GM18873 (cell line): Measurements from ENCODE around the gene MNS1.
"Not testable (repeated sequence)": the region's sequence is repeated elsewhere in the genome, so short reads cannot be mapped to it uniquely, and the experiment has no call there.

Source experiments
- ATAC-seq: cut with Tn5 transposase; IDR thresholded peaks from one replicate; pipeline ENCODE4 v1.9.1; 2021; ENCODE audit warnings: mild to moderate bottlenecking, moderate library complexity, moderate number of reproducible peaks; ENCODE audit not compliant: unreplicated experiment, low FRiP score

Gene MNS1

DNA sequence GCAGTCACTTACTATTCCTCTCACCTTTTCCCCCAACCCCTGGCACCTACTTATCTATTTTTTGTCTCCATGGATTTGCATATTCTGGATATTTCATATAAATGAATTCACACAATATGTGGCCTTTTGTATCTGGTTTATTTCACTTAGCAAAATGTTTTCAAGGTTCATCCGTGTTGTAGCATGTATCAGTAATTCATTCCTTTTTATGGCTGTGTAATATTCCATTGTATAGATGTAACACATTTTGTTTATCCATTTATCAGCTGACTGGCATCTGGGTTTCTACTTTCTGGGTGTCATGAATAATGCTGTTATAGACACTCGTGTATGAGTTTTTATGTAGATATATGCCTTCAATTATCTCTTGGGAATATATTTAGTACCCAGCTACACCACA lies 5.8 kb downstream of the MNS1 start:
- no peak for ATAC-seq

DNA sequence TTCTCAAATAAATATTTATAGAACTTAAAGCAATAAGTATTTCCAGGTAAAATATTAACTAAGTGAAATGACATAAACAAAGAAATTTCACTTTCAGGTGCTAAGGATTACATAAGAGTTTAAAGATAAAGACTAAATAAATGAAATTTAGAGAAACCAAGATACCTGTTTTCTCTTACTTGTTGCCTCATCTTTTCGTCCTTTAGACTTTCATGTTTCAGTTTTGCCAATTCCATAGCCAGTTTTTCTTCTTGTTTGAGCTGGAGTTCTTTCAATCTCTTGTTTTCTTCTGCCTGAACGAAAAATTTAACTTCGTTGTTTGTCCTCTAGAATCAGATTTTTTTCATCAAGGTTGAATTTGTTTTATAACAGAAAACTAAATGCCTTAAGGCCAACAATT lies 8.7 kb downstream of the MNS1 start:
- ATAC-seq: no peak

DNA sequence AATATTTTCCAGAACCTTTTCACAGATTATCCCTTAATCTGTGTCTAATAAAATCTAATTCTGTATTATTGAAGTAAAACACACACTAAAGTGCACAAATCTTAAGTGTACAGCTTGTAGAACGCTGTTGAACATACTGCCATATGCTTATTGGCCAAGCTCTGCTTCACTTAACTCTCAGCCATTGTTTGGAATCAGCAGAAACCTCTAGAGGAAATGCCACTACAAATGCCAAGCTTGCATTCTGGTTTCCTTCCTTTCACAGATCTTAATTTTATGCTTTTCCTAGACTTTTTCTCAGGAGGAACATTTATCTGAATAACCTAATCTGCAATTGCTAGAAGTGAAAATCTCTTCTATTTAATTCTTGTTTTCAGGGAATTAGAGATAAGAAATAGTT lies 10.1 kb downstream of the MNS1 start:
- ATAC-seq: no peak

DNA sequence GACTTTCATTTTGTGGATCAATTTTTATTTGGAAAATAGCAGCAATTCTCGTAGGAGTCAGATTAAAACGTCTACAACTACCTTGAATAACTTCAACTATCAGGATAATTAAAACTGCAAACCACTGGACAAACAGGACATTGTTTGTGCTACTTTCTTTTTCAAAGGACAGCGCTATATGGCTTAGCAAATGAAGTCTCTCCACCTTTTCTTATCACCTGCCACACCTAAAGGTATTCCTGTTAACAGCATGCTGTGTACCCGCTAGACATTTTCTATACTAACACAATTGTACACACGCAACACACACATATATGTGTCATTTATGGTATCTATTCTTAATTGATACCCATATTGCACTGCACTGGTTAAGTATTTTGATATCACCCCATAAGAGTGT lies 19.2 kb downstream of the MNS1 start:
- no peak for ATAC-seq

DNA sequence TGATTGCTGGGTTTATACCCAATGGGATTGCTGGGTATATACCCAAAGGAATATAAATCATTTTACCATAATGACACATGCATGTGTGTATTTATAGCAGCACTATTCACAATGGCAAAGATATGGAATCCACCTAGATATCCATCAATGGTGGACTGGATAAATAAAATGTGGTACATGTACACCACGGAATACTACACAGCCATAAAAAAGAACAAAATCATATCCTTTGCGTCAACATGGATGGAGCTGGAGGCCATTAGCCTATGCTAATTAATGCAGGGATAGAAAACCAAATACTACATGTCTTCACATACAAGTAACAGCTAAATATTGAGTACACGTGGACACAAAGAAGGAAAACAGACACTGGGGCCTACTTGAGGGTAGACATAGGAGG lies 22.6 kb downstream of the MNS1 start:
- no peak for ATAC-seq

DNA sequence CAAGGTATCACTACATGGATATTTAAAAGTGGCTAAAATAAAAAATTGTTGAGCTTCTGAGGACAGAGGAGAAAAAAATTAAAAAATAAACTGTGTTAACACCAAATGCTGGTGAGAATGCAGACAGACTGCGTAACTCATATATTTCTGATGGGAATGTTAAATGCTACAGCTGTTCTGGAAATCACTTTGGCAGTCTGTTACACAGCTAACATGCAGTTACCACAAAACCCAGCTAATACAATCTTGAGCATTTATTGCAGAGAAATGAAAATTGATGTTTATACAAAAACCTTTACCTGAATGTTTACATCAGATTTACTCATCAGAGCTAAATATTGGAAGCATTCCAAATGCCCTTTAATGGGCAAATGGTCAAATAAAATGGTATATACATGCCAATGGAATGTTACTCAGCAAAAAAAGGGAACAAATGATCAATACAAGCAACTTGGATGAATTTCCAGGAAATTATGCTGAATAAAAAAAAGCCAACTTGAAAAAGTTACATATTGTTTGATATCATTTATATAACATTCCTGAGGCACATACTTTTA lies 24.6 kb downstream of the MNS1 start:
- no peak for ATAC-seq

DNA sequence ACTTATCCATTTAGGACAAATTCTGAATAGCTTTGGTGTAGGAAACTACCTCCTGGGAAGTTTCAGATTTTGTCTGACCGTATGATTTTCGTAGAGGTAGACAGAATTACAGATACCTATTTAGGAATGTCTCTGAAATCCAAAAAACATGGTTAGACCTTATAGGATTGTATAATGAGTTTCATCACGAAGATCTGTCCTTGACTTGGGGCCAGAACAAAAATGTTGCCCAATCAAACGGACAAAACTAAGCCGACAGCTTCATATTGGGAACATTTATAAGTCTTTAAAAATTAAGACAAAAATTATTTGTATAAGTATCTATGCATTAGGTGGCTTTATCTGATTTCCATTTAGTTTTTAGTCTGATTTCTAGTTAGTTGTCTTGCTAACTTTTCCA lies 32.6 kb downstream of the MNS1 start:
- no peak for ATAC-seq

DNA sequence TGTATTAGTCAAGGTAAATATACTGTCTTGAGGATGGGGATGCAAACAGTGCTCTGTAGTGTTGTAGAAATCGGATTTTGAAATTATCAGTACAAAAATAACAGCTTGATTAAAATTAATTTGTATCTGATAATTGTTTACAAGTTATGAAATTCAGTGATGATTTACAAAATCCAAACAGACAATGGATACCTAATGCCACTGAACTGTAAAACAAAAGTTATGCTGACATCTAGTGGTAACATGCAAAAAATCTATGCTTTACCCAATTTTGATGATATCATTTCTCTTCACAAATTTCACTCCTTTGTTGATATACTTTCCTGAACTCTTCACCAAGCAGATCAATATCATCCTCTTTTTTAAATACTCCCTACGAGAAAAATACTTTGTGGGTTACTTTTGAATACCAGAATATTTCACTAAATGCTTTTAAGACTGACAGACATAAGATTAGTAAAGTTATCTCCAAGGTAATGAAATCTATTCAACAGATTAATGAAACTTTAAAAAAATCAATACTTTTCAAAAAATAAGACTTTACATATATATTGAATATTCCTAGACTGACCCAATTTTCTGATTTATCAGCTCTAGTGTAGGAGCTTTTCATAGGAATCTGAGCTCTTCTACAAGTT lies 36.0 kb downstream of the MNS1 start:
- no peak for ATAC-seq

DNA sequence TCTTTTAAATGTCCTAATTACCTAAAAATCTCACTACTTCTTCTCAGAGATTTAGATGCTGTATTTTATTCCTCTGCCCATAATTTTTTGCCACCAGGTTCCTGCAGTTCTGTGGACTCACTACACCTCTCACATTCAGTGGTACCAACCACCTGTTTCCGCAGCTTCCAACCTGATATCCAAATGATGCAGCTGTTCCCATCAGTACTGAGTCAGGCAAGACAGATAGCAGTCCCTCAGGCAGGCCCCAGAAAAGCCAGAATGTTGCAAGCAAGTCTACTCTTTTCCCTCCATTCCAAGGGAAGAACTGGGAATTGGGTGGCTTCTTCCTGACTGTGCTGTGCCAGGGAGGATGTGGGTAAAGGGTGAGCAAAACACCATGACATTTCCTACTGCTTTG lies 39.0 kb downstream of the MNS1 start:
- ATAC-seq: no peak

DNA sequence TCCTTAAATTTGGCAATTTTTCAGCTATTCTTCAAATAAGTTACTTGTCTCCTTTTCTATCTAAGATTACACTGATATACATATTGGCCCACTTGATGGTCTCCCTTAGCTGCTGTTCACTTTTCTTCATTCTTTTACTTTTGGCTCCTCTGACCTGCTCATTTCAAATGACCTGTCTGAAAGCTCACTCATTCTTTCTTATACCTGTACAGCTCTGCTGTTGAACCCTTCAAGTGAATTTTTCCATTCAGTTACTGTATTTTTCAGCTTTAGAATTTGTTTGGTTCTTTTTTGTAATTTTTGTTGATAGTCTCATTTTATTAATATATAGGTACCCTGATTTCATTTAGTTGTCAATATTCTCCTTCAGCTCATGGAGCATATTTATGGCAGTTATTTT lies 39.7 kb downstream of the MNS1 start:
- no peak for ATAC-seq

DNA sequence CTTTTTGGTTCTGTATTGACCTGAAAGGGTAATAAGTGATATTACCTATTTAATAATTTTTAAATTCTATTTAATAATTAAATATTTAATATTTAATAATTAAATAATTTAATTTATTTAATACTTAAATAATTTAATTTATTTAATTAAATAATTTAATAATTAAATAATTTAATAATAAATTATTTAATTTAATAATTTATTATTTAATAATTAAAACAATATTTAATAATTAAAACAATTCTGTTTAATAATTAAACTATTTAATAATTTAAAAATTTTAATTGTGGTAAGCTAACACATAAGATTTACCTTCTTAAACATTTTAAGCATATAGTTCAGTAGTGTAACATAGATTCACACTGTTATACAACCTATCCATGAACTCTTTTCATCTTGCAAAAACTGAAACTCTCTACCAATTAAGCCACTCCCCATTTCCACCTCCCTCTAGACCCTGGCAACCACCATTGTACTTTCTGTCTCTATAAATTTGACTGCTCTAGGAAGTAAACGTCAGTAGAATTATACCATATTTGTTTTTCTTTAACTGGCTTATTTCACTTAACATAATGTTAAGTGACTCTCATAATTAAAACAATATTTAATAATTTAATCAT lies 51.7 kb downstream of the MNS1 start:
- ATAC-seq: not testable (repeated sequence)

DNA sequence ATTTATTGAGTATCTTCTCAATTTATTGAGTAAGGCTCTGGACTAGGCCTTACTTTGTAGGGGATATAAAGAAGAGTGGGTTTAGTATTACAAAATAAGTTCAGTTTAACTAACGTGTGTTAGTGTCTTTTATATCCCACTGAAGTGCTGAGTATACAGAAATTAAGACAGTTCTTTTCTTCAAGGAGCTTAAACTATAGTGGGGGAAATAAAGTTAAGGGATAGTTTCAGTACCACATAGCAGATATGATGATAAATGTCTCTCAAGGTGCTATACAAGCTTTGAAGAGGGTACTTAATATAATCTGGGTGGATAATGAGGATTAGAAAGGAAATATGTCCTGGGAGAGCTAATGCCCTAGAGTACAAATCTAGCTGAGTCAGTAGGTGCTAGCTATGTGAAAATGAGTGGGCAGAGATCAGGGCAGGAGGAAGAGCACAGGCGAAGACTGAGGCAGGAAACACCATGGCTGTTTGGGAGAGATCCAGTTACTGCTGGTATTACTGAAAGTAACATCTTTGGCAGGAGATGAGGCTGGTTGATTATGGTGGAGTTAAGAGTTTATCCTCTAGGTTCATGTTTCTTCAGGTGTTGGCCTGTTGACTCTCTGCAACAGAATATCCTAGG lies 53.7 kb downstream of the MNS1 start:
- ATAC-seq: no peak

DNA sequence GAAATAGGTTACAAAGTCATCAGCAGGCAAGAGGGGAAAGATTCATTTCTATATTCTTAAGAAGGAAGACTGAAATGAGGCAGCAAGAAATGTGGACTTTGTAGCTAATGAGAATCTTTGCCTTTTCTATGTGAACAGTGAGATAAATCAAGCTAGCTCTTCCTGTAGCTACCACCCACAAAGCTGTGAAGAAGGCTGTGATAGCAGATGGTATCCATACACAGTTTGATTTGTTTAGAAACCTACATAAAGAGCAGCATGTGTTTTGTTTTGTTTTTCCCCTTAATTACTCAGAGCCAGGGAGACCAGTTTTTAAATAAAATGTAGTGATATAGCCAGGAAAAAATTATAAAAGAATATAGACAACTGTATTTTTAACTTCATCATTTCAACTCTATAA lies 54.2 kb downstream of the MNS1 start:
- no peak for ATAC-seq

DNA sequence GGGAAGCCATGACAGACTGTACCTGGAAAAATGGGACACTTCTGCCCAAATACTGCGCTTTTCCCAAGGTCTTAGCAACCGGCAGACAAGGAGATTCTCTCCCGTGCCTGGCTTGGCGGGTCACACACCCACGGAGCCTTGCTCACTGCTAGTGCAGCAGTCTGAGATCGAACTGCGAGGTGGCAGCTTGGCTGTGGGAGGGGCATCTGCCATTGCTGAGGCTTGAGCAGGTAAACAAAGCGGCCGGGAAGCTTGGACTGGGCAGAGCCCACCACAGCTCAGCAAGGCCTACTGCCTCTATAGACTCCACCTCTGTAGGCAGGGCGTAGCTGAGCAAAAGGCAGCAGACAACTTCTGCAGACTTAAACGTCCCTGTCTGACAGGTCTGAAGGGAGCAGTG lies 65.7 kb downstream of the MNS1 start:
- not testable (repeated sequence) for ATAC-seq

DNA sequence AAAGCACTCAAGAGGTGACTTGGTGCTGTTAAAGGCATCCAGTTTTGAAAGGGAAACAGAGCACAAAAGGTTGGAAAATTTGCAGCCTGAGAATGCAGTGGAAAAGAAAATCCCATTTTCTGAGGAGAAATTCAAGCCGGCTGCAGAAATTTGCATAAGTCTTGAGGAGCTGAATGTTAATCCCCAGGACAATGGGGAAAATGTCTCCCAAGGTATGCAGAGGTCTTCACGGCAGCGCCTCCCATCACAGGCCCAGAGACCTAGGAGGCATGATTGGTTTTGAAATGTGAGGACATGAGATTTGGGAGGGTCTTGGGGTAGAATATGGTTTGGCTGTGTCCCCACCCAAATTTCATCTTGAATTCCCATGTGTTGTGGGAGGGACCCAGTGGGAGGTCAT lies 67.6 kb downstream of the MNS1 start:
- ATAC-seq: not testable (repeated sequence)

DNA sequence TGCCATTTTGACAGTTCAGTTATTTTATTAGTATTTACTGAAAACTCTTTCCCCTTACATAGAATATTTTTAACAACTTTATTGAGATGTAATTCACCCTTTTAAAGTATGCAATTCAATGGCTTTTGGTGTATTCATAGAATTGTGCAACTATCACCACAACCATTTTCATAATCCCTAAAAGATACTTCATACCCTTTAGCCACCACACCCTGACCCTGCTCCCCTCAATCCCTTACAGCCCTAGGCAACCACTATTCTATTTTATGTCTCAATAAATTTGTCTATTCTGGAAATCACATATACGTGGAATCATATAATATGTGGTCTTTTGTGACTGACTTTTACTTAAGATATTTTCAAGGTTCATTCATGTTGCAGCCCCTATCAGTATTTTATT lies 70.0 kb downstream of the MNS1 start:
- ATAC-seq: no peak

DNA sequence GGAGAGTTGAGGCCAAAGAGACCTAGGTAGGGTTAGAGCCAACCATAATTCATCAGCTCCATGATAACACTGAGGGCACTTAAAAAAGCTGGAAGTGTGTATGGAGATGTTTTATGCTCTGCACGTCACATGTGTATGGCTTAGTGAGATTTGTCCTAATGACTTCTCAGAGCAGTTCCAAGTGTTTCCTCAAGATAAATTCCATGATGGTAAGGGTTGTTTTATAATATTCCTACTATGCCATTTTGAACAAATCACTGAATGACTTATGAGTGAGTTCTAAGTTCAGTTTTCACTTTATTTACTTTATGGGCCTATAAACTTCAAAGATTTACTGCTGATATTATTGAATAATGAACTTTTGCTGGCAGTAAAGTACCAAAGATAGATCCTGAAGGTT lies 71.7 kb downstream of the MNS1 start:
- ATAC-seq: no peak

DNA sequence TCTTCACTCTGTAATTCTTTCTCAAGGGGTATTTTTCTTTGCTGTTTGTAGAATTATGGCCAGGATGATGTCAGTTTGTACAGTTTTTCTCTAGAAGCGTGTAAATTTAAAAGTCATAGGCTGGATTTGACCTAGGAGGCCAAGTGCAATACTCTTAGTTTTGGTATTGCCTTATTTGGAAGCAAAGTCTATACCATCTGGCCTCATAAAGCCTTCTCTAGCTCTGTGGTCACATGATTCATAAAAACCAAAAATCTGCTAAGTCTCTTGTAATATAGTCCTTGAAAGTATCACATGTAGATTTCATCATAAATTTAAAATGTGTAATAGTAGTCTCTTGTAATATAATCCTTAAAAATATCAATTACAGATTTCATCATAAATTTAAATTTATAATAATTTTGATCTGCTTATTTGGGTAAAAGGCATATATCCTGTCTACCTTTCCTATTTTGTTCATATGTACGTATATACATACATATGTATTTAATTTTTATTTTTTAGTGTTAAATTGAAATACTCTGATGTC lies 74.1 kb downstream of the MNS1 start:
- no peak for ATAC-seq

DNA sequence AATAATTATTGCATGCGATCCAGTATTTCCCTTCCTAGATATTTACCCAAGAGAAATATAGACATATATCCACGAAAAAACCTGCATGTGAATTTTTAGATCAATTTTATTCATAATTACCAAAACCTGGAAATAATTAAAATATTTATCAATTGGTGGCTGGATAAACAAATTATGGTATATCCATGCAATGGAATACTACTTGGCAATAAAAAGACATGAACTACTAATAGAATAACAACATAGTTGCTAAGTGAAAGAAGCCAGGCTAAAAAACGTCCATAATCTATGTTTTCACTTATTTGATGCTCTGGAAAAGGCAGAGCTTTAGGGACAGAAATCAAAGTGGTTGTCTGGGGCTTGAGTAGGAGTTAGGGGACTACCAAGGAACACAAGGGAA lies 79.0 kb downstream of the MNS1 start:
- no peak for ATAC-seq

DNA sequence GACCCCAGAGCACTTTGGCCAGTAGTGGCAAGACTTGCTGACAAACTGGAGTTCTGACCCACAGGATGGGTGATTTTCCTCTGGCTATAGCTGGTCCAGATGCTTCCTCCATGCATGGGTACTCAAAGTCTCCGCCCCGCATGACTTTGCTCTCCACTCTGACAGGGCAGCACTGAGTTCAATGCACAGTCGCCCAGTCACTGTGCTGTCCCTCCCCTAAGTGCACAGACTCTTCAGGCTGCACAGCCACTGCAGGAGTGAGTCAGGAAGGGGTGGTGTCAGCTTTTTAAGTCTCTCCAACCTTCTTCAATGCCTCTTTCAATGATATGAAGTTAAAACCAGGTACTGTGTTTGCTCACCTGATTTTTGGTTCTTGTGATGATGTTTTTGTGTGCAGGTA lies 81.9 kb downstream of the MNS1 start:
- ATAC-seq: no peak
